Parathyroid adenoma (tissue), 2 donors: ENCODE results near the gene SDCBP2.

Source experiments
- H2AFZ ChIP-seq: fragments of 300-600 bp; sonication (generic); one replicate; pipeline ENCODE4 v1.7.0; 2017; ENCODE audit warnings: antibody characterized with exemption, mild to moderate bottlenecking
- H3K27ac ChIP-seq: fragments of 300-600 bp; sonication (generic); one replicate; pipeline ENCODE4 v1.7.0; 2017
- H3K27me3 ChIP-seq: fragments of 300-600 bp; sonication (generic); one replicate; pipeline ENCODE4 v1.7.0; 2017; ENCODE audit warnings: low read length; ENCODE audit not compliant: control insufficient read depth, insufficient read depth
- H3K36me3 ChIP-seq: fragments of 300-600 bp; sonication (generic); one replicate; pipeline ENCODE4 v1.7.0; 2017; ENCODE audit warnings: low read length; ENCODE audit not compliant: control insufficient read depth, insufficient read depth
- H3K4me1 ChIP-seq: fragments of 300-600 bp; sonication (generic); one replicate; pipeline ENCODE4 v1.7.0; 2017; ENCODE audit warnings: control low read depth
- H3K4me2 ChIP-seq: fragments of 300-600 bp; sonication (generic); one replicate; pipeline ENCODE4 v1.7.0; 2017; ENCODE audit warnings: low read length
- H3K4me3 ChIP-seq: fragments of 300-600 bp; sonication (generic); one replicate; pipeline ENCODE4 v1.7.0; 2017; ENCODE audit warnings: low read depth, low read length
- H3K79me2 ChIP-seq: fragments of 300-600 bp; sonication (generic); one replicate; pipeline ENCODE4 v1.7.0; 2017; ENCODE audit warnings: control low read depth
- H3K9ac ChIP-seq: fragments of 300-600 bp; sonication (generic); one replicate; pipeline ENCODE4 v1.7.0; 2017; ENCODE audit warnings: mild to moderate bottlenecking
- H3K9me3 ChIP-seq: fragments of 300-600 bp; sonication (generic); one replicate; pipeline ENCODE4 v1.7.0; 2017; ENCODE audit warnings: low read length; ENCODE audit not compliant: control insufficient read depth
- TF ChIP-seq, protein P1 (sequence below): fragments of 300-600 bp; sonication (generic); IDR thresholded peaks from one replicate; pipeline ENCODE4 v1.7.0; 2017; ENCODE audit warnings: antibody characterized with exemption, mild to moderate bottlenecking
- donor health status: primary hyperparathyroidism.

Gene SDCBP2

DNA sequence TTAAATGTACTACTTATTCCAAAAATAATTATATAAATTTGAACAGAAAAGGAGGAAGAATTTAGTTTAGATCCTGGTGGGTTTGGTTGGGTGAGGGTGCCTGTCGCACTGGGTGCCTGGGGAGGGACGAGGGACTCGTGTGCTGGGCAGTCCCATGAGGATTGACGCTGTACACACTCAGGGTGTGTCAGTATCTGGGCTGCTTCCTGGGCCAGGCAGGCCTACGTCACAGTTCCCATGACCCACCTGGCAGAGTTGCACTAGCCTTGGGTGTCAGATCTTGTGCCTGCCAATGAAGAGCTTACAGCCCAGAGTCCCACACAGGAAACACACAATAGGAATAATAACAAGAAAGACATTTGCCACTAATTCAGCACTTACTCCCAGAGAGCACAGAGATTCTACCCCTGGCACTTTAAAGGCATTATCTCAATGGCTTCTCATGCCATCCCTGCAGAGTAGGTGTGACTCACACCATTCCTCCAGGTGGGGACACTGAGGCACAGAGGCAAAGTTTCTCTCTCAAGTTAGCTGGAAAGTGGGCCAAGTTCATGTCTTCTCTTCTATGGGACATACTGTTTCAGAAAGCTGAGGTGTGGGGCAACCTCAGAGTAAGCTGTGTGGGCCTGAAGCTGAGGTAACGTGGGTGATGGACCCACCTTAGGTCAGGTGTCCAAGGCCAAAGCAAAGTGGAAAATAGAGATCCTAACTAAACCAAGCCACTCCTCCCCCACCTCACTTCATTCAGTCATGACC, 1.3 kb upstream of the SDCBP2 start:
- Histone ChIP-seq H3K4me2 (no peak overlapping the region), H3K27ac (peak overlapping the region; percentile 22), H3K27me3 (no peaks in the 10 kb centered on the region), H3K4me3 (no peak overlapping the region), H3K79me2 (peaks cover 29% of the 10 kb centered on the region), H3K4me1 (peaks cover 25% of the 10 kb centered on the region), H3K9ac (no peak overlapping the region), H3K36me3 (no peaks in the 10 kb centered on the region), H2AFZ (no peak overlapping the region), H3K9me3 (no peaks in the 10 kb centered on the region)
- TF ChIP-seq, protein P1, sequence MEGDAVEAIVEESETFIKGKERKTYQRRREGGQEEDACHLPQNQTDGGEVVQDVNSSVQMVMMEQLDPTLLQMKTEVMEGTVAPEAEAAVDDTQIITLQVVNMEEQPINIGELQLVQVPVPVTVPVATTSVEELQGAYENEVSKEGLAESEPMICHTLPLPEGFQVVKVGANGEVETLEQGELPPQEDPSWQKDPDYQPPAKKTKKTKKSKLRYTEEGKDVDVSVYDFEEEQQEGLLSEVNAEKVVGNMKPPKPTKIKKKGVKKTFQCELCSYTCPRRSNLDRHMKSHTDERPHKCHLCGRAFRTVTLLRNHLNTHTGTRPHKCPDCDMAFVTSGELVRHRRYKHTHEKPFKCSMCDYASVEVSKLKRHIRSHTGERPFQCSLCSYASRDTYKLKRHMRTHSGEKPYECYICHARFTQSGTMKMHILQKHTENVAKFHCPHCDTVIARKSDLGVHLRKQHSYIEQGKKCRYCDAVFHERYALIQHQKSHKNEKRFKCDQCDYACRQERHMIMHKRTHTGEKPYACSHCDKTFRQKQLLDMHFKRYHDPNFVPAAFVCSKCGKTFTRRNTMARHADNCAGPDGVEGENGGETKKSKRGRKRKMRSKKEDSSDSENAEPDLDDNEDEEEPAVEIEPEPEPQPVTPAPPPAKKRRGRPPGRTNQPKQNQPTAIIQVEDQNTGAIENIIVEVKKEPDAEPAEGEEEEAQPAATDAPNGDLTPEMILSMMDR = no peak

DNA sequence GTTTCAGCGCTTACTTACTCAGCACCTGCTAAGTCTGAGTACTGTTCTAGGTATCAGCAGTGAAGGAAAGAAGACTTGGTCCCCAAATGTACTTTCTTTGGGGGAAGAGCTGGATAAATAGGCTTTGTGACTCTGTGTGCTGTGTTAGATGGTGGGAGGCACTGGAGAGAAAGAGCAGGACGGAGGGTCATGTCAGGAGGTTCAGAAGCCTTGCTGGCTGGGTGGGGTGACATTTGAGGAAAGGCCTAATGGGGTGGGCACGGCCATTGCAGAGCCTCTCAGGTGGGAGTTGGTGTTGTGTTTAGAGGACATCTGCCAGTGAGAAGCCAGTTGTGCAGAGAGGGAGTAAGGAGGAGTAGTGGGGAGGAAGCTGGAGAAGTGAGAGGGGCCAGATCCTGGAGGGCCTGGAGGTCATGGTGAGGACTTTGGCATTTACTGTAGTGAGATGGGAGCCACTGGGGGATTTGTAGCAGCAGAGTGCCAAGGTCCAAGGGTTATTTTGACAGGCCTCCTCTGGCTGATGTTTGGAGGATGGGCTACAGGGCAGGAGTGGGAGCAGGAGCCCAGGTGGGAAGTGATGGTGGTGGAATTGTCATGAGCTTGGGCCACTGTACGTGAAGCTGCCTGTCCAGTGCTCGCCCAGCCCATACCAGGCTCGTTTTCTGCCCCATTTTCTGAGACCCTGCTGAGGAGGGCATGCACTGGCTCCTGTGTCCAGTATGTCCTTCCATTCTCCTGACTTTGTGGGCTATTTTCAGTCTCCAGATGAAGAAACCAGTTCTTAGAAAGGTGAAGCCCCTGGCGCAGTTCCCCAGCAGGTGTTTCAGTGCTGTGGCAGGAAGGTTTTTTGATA, 886 bp downstream of the SDCBP2 start:
- TF ChIP-seq, protein P1 = no peak
- Histone ChIP-seq H3K27ac (peak overlapping the region; percentile 93), H3K9ac (no peak overlapping the region), H3K27me3 (no peaks in the 10 kb centered on the region), H3K36me3 (no peaks in the 10 kb centered on the region), H3K4me2 (no peak overlapping the region), H2AFZ (no peak overlapping the region), H3K4me1 (peaks cover 27% of the 10 kb centered on the region), H3K79me2 (peaks cover 25% of the 10 kb centered on the region), H3K4me3 (no peak overlapping the region), H3K9me3 (no peaks in the 10 kb centered on the region)

DNA sequence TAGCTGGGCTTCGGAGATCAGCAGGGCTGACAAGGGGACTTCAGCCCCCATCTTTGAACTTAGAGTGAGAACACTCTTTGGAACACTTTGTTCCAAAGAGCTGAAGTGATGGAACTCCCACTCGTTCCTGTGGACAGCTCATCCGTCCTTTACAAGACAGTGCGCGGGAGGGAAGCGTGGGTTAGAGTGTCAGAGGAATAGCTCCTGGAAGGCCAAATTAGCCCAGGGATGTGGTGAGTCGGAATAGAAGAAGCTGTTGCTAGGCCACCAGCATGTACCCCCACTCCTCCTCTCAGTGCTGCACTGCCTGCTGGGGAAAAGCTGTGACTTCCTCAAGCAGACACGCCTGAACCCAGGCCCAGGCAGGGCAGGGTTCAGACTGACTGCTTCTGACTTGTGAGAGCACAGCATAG, 1.7 kb downstream of the SDCBP2 start:
- TF ChIP-seq, protein P1 = no peak
- no peaks in the 10 kb centered on the region for H3K27me3 ChIP-seq
- H3K36me3 ChIP-seq = no peaks in the 10 kb centered on the region
- H3K9me3 ChIP-seq = no peaks in the 10 kb centered on the region
- peaks cover 27% of the 10 kb centered on the region for H3K4me1 ChIP-seq
- H3K27ac ChIP-seq = peak overlapping the region; percentile 93
- H3K4me3 ChIP-seq = no peak overlapping the region
- H2AFZ ChIP-seq = no peak overlapping the region
- no peak overlapping the region for H3K9ac ChIP-seq
- H3K4me2 ChIP-seq = no peak overlapping the region
- H3K79me2 ChIP-seq = peaks cover 23% of the 10 kb centered on the region

DNA sequence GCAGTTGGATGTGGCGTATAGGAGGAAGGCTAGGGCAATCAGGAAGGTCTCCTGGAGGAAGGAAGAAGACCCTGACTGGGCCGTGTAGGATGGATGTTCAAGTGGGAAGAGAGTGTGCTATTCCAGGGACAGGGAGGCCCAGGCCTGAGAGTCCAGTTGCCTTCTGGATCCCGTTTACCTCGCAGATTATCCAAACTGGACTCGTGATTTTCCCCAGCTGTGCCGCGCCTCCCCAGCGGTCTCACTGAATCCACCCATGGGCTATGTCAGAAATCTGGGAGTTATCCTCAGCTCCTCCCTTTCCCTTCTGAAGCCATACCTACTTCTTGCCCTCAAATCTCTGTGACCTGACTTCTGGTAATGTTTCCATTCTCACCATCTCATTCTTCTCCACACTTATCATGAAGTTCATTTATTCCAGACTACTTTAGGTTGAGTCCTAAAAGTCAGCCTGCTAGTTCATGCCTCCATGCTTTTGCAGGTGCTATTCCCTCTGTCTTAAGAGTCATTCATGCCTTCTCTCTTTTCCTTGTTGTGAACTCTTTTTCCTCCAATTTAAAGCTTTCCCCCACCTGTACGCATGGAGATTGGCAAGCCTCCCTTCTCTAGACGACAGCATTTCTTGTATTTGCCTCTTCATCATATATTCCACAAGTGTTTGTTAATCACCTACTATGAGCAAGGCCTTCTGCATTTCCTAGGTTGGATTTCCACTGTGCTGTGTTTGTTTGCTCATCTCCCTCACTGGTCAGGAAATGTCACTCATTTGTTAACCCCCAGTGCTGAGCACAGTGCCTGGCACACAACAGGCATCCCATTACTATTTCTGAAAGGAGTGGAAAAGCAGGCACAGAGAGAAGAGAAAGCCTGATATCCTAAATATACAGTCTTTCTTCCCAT, 2.7 kb downstream of the SDCBP2 start:
- no peaks in the 10 kb centered on the region for H3K27me3 ChIP-seq
- TF ChIP-seq, protein P1 = no peak
- H3K27ac ChIP-seq = peak overlapping the region; percentile 93
- no peaks in the 10 kb centered on the region for H3K9me3 ChIP-seq
- peak overlapping the region; percentile 91 for H3K9ac ChIP-seq
- peaks cover 27% of the 10 kb centered on the region for H3K4me1 ChIP-seq
- H2AFZ ChIP-seq = peak overlapping the region; percentile 92
- H3K36me3 ChIP-seq = no peaks in the 10 kb centered on the region
- peak overlapping the region; percentile 92 for H3K4me2 ChIP-seq
- peak overlapping the region; percentile 97 for H3K4me3 ChIP-seq
- peaks cover 18% of the 10 kb centered on the region for H3K79me2 ChIP-seq
